GM18520 (cell line): ENCODE measurements around the gene ZCRB1.
"Not testable (repeated sequence)": the region's sequence is repeated elsewhere in the genome, so short reads cannot be mapped to it uniquely, and the experiment has no call there.

ENCODE experiments used
- ATAC-seq: cut with Tn5 transposase; IDR thresholded peaks from one replicate; pipeline ENCODE4 v1.9.1; 2021; ENCODE audit not compliant: unreplicated experiment

ZCRB1 gene, protein sequence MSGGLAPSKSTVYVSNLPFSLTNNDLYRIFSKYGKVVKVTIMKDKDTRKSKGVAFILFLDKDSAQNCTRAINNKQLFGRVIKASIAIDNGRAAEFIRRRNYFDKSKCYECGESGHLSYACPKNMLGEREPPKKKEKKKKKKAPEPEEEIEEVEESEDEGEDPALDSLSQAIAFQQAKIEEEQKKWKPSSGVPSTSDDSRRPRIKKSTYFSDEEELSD

GRCh38 chr12:42325653-42326474 is at the start of gene ZCRB1, which contains the start of gene PPHLN1:
ZCRB1 (minus strand) TSS chr12:42326094; CDS start chr12:42324102, 1,992 bp downstream.
PPHLN1 (plus strand) TSS chr12:42326167; CDS start chr12:42335903, 9,736 bp downstream.
- ATAC-seq = peak; percentile 88

DNA sequence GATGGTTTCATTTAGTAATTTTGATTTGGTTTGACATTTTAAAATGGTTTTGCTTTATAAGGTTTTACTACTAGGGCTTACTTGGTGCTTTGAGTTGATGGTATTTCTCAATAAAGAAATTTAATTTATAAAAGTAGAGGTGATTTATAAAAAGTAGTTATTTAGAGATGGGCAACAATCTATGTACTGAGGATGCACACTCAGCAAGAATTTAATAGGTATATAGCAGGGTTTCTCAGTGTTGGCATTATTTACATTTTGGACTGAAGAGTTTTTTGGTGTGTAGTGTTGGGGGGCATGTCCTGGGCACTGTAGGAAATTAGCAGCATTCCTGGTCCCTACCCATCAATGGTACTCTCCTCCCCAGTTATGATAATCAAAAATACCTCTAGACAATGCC is 47.8 kb upstream of the ZCRB1 start:
- ATAC-seq = no peak

DNA sequence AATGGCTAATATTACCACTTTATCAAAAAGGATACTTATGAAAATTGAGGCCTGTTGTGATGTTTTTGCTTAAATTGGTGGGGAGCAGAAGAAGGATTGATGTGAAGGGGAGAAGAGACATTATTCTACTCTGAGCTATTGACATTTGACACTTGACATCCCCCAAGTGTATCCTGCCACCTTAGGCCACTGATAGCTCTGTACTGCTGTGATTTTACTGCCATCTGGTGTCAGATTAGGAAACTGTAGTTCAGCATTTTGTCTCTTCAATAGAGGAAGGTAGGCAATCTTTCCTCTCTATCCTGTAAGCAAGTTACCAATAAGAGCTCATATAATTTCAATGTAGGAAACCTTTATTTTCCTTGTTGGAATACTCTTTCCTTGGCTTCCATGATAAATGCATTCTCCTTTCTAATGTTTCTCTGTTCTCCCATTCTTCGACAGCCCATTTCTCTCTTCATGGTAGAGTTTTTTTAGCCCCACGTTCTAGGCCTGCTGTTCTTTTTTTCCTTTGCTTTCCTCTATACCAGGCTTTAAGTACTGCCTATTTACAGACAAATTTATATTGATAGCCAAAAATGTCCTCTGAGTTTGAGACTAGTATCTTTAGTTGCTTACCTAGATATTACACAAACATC is 46.4 kb upstream of the ZCRB1 start:
- peak; percentile 86 for ATAC-seq

GRCh38 chr12:42370013-42370412 is 44.1 kb upstream of the ZCRB1 start:
- no peak for ATAC-seq

GRCh38 chr12:42365486-42365885 is 39.6 kb upstream of the ZCRB1 start:
- ATAC-seq = no peak

DNA sequence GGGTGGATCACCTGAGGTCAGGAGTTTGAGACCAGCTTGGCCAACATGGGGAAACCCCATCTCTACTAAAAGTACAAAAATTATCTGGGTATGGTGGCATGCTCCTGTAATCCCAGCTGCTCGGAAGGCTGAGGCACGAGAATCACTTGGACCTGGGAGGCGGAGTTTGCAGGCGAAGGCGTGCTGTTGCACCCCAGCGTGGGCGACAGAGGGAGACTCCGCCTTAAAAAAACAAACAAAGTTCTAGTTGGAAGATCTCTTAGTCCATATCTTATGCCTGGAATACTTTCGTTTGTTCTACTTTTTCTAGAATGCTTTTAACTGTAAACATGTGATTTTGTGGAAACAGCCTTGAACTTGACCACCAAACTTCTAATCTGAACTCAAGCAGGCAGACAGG is 38.8 kb upstream of the ZCRB1 start:
- no peak for ATAC-seq

- ATAC-seq = no peak
Observed at GRCh38 chr12:42362647-42363260, 36.9 kb upstream of the ZCRB1 start.

DNA sequence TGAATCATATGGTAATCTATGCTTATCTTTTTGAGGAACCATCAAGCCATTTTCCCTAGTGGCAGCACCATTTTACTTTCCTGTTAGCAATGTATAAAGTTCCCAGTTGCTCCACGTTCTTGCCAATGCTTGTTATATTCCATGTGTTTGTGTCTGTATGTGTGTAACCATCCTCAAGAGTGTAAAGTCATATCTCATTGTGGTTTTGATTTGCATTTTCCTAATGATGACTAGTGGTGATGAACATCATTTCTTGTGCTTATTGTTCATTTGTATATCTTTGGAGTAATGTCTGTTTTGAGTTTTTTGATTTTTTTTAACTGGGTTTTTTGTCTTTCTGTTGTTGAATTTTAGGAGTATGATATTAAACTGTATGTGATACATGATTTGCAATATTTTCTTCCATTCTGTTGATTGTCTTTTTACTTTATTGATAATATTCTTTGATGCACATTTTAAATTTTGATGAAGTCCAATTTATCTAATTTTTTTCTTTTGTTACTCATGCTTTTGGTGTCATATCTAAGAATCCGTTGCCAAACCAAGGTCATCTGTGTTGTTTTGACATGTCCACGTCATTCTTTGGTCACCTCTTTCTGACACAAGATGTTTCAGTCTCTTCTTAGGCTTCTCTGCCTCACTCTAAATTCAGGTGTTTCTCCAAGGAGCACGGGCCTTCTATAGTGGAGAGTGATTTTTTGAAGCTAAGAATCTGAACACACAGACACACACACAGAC is 36.2 kb upstream of the ZCRB1 start:
- no peak for ATAC-seq

DNA sequence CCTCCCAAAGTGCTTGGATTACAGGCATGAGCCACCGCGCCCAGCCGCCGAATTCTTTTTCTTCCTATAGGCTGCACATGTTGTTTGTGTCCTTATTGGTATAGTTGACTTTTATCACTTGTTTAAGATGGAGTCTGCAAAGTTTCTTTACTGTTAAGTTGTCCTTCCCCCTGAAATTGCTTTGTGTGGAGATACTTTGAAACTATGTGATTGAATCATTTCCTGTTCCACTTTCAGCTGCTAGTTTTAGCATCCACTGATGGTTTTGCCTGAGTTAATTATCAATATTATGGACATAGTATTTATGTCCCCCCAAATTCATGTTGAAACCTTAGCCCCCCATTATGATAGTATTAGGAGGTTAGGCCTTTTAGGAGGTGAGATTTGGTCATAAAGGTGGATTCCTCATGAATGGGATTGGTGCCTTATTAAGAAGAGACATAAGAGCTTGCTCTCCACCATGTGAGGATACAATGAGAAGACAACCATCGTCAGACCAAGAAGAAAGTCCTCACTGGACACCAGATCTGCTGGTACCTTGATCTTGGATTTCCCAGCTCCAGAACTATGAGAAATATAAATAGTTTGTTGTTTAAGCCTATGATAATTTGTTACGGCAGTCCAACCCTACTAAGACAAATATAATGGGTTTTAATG is 35.0 kb upstream of the ZCRB1 start:
- ATAC-seq = peak; percentile 52

GRCh38 chr12:42356344-42356743 is 30.4 kb upstream of the ZCRB1 start:
- ATAC-seq = no peak

DNA sequence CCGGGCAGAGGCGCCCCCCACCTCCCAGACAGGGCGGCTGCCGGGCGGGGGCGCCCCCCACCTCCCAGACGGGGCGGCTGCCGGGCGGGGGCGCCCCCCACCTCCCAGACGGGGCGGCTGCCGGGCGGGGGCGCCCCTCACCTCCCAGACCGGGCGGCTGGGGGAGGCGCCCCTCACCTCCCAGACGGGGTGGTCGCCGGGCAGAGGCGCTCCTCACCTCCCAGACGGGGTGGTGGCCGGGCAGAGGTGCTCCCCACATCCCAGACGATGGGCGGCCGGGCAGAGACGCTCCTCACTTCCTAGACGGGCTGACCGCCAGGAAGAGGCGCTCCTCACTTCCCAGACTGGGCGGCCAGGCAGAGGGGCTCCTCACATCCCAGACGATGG is 24.1 kb upstream of the ZCRB1 start:
- ATAC-seq = not testable (repeated sequence)

DNA sequence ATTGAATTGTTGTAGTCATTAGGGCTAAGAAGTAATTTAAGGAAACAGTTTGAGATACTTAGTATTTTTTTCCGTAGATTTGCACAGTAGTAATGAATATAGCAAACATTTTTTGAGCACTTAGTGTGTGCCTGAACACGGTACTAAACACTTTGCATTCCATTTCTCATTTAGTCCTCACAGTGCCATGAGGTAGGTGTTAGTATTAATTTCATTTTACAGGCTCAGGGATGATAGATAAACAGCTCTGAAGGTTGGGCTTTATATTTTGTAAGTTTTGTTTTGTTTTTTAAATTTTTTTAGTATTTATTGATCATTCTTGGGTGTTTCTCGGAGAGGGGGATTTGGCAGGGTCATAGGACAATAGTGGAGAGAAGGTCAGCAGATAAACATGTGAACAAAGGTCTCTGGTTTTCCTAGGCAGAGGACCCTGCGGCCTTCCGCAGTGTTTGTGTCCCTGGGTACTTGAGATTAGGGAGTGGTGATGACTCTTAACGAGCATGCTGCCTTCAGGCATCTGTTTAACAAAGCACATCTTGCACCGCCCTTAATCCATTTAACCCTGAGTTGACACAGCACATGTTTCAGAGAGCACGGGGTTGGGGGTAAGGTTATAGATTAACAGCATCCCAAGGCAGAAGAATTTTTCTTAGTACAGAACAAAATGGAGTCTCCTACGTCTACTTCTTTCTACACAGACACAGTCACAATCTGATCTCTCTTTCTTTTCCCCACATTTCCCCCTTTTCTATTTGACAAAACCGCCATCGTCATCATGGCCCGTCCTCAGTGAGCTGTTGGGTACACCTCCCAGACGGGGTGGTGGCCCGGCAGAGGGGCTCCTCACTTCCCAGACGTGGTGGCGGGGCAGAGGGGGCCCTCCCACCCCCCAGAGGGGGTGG is 23.5 kb upstream of the ZCRB1 start:
- not testable (repeated sequence) for ATAC-seq

- no peak for ATAC-seq
Observed at GRCh38 chr12:42346403-42347002, 20.6 kb upstream of the ZCRB1 start.

- no peak for ATAC-seq
Observed at GRCh38 chr12:42343721-42344120, 17.8 kb upstream of the ZCRB1 start.

DNA sequence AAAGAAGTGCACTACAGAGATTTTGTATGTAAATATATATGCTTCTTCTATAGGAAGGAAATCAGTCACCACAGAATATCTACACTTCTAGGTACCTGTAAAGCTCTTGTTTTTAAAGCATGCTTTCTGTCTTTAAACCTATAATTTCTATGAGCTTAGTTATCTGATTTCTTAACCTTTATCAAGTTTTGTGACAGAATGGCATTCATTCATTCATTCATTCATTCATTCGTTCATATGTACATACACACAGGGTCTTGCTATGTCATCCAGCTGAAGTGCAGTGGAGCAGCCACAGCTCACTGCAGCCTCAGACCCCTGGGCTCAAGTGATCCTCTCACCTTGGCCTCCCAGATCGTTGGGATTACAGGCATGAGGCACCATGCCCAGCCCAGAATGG is 16.1 kb upstream of the ZCRB1 start:
- no peak for ATAC-seq

DNA sequence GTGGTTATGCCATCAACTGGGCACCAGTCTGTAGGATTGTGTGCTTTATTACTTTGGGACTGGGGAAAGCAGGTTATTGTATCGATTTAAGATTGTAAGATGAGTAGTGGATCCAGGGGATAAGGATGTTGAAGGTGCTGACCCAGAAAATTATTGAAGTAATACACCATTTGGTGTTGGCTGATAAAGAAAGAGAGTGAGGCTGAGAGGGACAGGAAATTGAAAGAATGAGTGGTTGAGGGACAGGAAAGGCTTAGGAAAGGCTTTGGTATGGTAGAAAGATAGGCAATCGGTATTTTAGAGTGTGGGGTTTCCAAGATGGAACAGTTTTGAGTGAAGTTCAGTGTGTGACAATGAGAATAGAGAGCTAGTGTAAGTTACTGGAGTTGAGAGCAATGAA is 12.4 kb upstream of the ZCRB1 start:
- no peak for ATAC-seq

- ATAC-seq = no peak
Observed at GRCh38 chr12:42336286-42336685, 10.4 kb upstream of the ZCRB1 start.

DNA sequence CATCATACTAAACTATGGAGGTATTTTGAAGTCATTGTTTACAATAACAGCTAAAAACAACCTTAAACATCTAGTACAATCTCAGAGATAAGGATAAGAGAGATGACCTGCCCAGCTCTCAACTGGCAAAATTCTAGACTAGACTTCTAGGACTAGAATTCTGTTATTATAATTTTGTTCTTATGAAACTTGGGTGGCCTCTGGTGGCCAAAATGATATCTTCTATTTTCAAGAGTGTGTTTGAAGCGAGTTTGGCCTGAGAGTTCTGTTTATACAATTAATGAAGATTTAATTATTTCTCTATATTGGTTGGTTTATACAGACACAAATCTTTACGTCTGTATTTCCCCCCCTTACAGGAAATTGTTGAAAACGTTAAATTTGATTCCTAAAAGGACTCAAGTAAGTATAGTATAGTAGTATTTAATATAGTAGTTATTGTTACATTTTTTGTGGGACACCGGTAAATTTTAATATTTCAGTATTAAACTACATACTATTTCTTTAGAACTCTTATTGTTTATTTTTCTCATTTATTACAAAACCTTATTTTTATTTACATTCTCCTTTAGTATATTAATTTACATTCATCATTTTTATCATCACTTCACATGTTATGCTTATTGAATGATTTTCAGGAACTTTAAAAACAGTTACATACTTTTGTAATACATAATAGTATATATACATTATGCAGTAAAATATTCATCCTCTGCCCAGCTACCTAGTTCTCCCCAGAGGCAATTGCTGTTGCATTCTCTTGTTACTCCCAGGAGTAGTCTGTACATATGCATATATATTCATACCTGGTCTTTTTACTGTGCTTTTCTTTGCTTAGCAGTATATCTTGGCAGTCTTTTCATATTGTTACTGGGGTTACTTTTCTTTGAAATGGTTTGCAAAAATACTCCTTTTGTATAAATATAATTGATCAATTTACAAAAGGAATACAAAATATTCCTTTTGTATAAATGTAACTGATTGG is 6.7 kb upstream of the ZCRB1 start:
- no peak for ATAC-seq
